Vagina (tissue), 2 donors: ENCODE measurements around the gene LGR4.

Experiments used
- POLR2A ChIP-seq, 2 donors: fragments of 450-650 bp; IDR thresholded peaks; one replicate each; pipeline ENCODE4 v1.6.1; 2017; ENCODE audit warnings: antibody characterized with exemption in 2 of 2, mild to moderate bottlenecking in 2 of 2, moderate library complexity in 2 of 2
- TF ChIP-seq, protein P1 (sequence below), 3 experiments: fragments of 450-650 bp in 2 of 3; fragments of 200-600 bp in 1 of 3; sonication (generic) in 1 of 3; IDR thresholded peaks; one replicate each; pipeline ENCODE4 v1.5.1; 2017 to 2019; ENCODE audit warnings: antibody characterized with exemption in 3 of 3, mild to moderate bottlenecking in 2 of 3, moderate library complexity in 2 of 3

DNA sequence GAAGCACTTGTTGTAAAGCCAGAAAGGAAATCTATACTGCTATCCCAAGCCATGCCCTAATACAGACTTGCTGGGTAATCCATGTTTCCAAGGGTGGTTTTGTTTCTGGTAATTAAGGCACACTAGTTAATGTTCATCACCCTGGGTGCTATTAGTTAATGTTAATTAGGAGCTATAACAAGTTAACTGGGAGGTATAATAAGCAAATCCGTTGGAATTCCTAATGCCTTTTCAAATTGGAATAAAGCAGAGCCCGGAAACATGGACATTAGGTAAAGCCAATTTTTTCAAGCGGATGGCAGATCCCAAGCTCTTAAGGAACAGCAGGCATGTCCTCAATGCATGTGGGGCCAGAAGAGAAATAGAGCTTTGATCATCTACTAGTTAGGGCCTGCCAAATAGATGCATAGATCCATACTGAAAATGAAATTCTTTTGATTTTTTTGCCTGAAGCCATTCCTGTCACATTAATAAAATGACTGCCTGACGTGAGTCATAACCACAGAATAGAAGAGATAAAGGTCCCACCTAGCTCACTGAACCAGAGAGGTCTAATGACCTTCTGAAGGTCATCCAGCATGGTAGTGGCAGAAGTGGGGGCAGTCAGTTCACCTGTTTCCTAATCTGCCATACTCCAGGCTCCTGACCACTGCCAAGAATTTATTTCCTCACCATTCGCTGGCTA is 81.1 kb downstream of the LGR4 start:
- TF ChIP-seq, protein P1, sequence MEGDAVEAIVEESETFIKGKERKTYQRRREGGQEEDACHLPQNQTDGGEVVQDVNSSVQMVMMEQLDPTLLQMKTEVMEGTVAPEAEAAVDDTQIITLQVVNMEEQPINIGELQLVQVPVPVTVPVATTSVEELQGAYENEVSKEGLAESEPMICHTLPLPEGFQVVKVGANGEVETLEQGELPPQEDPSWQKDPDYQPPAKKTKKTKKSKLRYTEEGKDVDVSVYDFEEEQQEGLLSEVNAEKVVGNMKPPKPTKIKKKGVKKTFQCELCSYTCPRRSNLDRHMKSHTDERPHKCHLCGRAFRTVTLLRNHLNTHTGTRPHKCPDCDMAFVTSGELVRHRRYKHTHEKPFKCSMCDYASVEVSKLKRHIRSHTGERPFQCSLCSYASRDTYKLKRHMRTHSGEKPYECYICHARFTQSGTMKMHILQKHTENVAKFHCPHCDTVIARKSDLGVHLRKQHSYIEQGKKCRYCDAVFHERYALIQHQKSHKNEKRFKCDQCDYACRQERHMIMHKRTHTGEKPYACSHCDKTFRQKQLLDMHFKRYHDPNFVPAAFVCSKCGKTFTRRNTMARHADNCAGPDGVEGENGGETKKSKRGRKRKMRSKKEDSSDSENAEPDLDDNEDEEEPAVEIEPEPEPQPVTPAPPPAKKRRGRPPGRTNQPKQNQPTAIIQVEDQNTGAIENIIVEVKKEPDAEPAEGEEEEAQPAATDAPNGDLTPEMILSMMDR (IDR thresholded peaks at IDR 0.05), result no peak
- TF ChIP-seq POLR2A (IDR thresholded peaks at IDR 0.05), result no peak
